Upper lobe of left lung (tissue), 6 donors: ENCODE results near the gene NISCH. TPM values are rescaled to one million over a fixed set of nuclear protein-coding genes. Genes with fewer than 3 reads are reported as not detected.

ENCODE experiments used
- ATAC-seq, 2 donors: fragments of 200-7000 bp; cut with Tn5 transposase; one replicate each; pipeline ENCODE4 v1.9.1; 2022; ENCODE audit warnings: mild to moderate bottlenecking in 2 of 2, moderate library complexity in 2 of 2; ENCODE audit not compliant: low FRiP score in 2 of 2
- DNase-seq, 2 donors: peaks; one replicate each; pipeline ENCODE4 v3.0.0-alpha.2; 2019 to 2020
- H3K27ac ChIP-seq, 4 donors: fragments of 200-600 bp; sonication (generic); one replicate each; pipeline ENCODE4 v1.5.1; 2016 to 2019
- H3K27me3 ChIP-seq, 4 donors: fragments of 200-600 bp; sonication (generic); one replicate each; pipeline ENCODE4 v1.5.1; 2017 to 2019
- H3K36me3 ChIP-seq, 4 donors: fragments of 200-600 bp; sonication (generic); one replicate each; pipeline ENCODE4 v1.5.1; 2016 to 2019
- H3K4me1 ChIP-seq, 4 donors: fragments of 200-600 bp; sonication (generic); one replicate each; pipeline ENCODE4 v1.5.1; 2018 to 2019
- H3K4me3 ChIP-seq, 4 donors: fragments of 200-600 bp; sonication (generic); one replicate each; pipeline ENCODE4 v1.5.1; 2017 to 2019; ENCODE audit warnings: mild to moderate bottlenecking in 2 of 4, moderate library complexity in 1 of 4
- H3K9me3 ChIP-seq, 4 donors: fragments of 200-600 bp; sonication (generic); one replicate each; pipeline ENCODE4 v1.5.1; 2018 to 2019
- EP300 ChIP-seq, 4 donors: sonication (generic); formaldehyde crosslinking; IDR thresholded peaks; one replicate each; pipeline ENCODE4 v1.5.1; 2017; ENCODE audit warnings: antibody characterized with exemption in 4 of 4, control low read depth in 2 of 4
- POLR2A ChIP-seq, 4 donors: fragments of 450-650 bp; IDR thresholded peaks; one replicate each; pipeline ENCODE4 v1.5.1; 2016 to 2017; ENCODE audit warnings: antibody characterized with exemption in 4 of 4, mild to moderate bottlenecking in 2 of 4
- POLR2AphosphoS5 ChIP-seq, 2 donors: sonication (generic); formaldehyde crosslinking; IDR thresholded peaks; one replicate each; pipeline ENCODE4 v1.5.1; 2017; ENCODE audit warnings: antibody characterized with exemption in 2 of 2
- WGBS, 2 donors: methylation state at CpG; one replicate each; pipeline ENCODE4 v1.1.5; 2017 to 2018; 5-methylcytosine and 5-hydroxymethylcytosine counted together
- total RNA-seq, 6 donors: library from RNA; depleted of rRNA in 4 of 6; stranded (reverse); fragments of >200 nt in 4 of 6; gene quantifications; one replicate each; pipeline versions ENCODE4 v1.1.0 to v1.2.1, GENCODE V29; 2016 to 2021
- TF ChIP-seq, protein P1 (sequence below), 6 experiments: fragments of 450-650 bp in 4 of 6; fragments of 200-600 bp in 2 of 6; sonication (generic) in 2 of 6; IDR thresholded peaks; one replicate each; pipeline ENCODE4 v1.5.1; 2016 to 2019; ENCODE audit warnings: antibody characterized with exemption in 6 of 6
- donor health status: DM: no; HTN: no; CAD: no; lungs with moderate emphysema.
- donor health status: DM: no; HTN: yes; CAD: no; lungs with severe emphysema.

NISCH gene
- total RNA-seq, 6 donors from 2014 or later = 60.7 to 288 (median 83.0) TPM

DNA sequence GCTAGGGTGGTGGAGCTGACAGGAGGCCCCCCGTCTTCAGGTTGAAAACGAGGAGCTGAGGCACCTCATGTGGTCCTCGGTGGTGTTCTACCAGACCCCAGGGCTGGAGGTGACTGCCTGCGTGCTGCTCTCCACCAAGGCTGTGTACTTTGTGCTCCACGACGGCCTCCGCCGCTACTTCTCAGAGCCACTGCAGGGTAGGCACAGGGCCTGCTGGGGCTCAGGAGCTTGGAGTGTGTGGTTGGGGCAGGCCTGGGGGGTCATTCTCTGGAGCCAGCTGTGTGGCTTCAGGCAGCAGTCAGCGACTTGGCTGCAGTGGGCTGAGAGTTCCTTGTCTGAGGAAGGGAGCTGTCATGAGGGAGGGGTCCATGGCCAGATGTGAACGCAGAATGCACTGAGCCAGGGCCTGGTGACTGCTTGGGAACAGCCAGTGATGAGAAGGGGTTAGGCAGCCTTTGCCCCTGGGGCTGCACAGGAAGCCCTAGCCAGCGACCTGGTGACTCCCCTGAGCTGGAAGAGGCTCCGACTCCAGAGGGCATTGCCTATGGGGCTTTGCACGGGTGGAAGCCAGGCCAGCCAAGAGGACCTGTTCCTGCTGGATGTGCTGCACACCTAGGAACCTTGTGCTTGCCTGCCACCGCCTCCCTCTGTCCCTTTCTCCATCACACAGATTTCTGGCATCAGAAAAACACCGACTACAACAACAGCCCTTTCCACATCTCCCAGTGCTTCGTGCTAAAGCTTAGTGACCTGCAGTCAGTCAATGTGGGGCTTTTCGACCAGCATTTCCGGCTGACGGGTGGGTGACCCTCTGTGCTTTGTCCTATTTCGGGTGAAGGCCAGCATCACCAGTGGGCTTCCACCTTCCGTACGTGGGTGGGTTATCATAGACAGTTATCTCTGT, 34.9 kb downstream of the NISCH start:
- peak overlapping the region; percentile 72 to 83 (median 80) for H3K27ac ChIP-seq
- TF ChIP-seq POLR2AphosphoS5 (IDR thresholded peaks at IDR 0.05) = peak in 1 of 2 donors; percentile 40
- peak in 1 of 4 donors; percentile 1 for TF ChIP-seq EP300 (IDR thresholded peaks at IDR 0.05)
- TF ChIP-seq POLR2A (IDR thresholded peaks at IDR 0.05) = no peak
- TF ChIP-seq, protein P1, sequence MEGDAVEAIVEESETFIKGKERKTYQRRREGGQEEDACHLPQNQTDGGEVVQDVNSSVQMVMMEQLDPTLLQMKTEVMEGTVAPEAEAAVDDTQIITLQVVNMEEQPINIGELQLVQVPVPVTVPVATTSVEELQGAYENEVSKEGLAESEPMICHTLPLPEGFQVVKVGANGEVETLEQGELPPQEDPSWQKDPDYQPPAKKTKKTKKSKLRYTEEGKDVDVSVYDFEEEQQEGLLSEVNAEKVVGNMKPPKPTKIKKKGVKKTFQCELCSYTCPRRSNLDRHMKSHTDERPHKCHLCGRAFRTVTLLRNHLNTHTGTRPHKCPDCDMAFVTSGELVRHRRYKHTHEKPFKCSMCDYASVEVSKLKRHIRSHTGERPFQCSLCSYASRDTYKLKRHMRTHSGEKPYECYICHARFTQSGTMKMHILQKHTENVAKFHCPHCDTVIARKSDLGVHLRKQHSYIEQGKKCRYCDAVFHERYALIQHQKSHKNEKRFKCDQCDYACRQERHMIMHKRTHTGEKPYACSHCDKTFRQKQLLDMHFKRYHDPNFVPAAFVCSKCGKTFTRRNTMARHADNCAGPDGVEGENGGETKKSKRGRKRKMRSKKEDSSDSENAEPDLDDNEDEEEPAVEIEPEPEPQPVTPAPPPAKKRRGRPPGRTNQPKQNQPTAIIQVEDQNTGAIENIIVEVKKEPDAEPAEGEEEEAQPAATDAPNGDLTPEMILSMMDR (IDR thresholded peaks at IDR 0.05) = no peak
- ATAC-seq = no peak
- H3K4me3 ChIP-seq = no peak overlapping the region
- no peaks in the 10 kb centered on the region for H3K27me3 ChIP-seq
- 65% methylated on average over 6 to 22 of the region's 22 CpGs for WGBS, 2 donors
- peak in 1 of 2 donors; percentile 51 for DNase-seq
- H3K9me3 ChIP-seq = no peaks in the 10 kb centered on the region
- H3K36me3 ChIP-seq = peaks cover 40 to 80% (median 72%) of the 10 kb centered on the region in 4 donors
- H3K4me1 ChIP-seq = peaks cover 46 to 61% (median 54%) of the 10 kb centered on the region in 4 donors

DNA sequence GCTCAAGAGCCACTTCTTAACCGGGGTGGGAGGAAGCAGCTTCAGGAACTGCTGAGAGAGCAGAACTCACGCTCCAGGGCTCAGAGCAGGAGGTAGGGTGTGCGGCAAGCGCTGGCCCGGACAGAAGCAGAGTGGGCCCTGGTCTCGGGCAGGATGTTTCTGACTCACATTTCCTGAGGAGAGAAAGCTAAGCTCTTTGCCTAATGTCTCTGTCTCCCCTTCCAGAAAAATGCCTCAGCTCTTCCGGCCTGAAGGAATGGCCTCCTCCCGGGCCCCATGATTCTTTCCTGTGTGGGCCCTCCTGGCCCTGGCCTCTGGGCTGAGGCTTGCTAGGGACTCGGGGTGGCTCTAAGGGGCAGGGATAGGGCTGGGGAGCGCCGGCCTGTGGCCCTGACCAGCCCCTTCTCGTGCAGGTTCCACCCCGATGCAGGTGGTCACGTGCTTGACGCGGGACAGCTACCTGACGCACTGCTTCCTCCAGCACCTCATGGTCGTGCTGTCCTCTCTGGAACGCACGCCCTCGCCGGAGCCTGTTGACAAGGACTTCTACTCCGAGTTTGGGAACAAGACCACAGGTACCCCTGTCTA, 35.6 kb downstream of the NISCH start:
- DNase-seq (peak; percentile 57 to 66), ATAC-seq (peak; percentile 20 to 53)
- peak overlapping the region; percentile 72 to 83 (median 80) for H3K27ac ChIP-seq
- no peak overlapping the region for H3K4me3 ChIP-seq
- H3K4me1 ChIP-seq = peaks cover 53 to 68% (median 61%) of the 10 kb centered on the region in 4 donors
- no peaks in the 10 kb centered on the region for H3K9me3 ChIP-seq
- H3K27me3 ChIP-seq = no peaks in the 10 kb centered on the region
- peak in 1 of 4 donors; percentile 19 for TF ChIP-seq POLR2A (IDR thresholded peaks at IDR 0.05)
- TF ChIP-seq, protein P1 (IDR thresholded peaks at IDR 0.05) = no peak
- TF ChIP-seq POLR2AphosphoS5 (IDR thresholded peaks at IDR 0.05) = peak in 1 of 2 donors; percentile 4
- WGBS, 2 donors = 58 to 70% methylated on average over 17 to 23 of the region's 23 CpGs
- H3K36me3 ChIP-seq = peaks cover 40 to 73% (median 67%) of the 10 kb centered on the region in 4 donors

DNA sequence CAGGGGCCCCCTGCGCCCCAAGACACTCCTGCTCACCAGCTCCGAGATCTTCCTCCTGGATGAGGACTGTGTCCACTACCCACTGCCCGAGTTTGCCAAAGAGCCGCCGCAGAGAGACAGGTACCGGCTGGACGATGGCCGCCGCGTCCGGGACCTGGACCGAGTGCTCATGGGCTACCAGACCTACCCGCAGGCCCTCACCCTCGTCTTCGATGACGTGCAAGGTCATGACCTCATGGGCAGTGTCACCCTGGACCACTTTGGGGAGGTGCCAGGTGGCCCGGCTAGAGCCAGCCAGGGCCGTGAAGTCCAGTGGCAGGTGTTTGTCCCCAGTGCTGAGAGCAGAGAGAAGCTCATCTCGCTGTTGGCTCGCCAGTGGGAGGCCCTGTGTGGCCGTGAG, 36.7 kb downstream of the NISCH start:
- H3K9me3 ChIP-seq = no peaks in the 10 kb centered on the region
- TF ChIP-seq, protein P1 (IDR thresholded peaks at IDR 0.05) = no peak
- no peak for TF ChIP-seq EP300 (IDR thresholded peaks at IDR 0.05)
- no peak for TF ChIP-seq POLR2A (IDR thresholded peaks at IDR 0.05)
- TF ChIP-seq POLR2AphosphoS5 (IDR thresholded peaks at IDR 0.05) = no peak
- peak overlapping the region in 2 of 4 donors; percentile 77 to 83 for H3K27ac ChIP-seq
- no peak for ATAC-seq
- 95 to 96% methylated on average over 14 to 21 of the region's 21 CpGs for WGBS, 2 donors
- H3K36me3 ChIP-seq = peaks cover 33 to 62% (median 56%) of the 10 kb centered on the region in 4 donors
- DNase-seq = peak in 1 of 2 donors; percentile 76
- H3K27me3 ChIP-seq = no peaks in the 10 kb centered on the region
- no peak overlapping the region for H3K4me3 ChIP-seq
- peaks cover 57 to 73% (median 68%) of the 10 kb centered on the region in 4 donors for H3K4me1 ChIP-seq

DNA sequence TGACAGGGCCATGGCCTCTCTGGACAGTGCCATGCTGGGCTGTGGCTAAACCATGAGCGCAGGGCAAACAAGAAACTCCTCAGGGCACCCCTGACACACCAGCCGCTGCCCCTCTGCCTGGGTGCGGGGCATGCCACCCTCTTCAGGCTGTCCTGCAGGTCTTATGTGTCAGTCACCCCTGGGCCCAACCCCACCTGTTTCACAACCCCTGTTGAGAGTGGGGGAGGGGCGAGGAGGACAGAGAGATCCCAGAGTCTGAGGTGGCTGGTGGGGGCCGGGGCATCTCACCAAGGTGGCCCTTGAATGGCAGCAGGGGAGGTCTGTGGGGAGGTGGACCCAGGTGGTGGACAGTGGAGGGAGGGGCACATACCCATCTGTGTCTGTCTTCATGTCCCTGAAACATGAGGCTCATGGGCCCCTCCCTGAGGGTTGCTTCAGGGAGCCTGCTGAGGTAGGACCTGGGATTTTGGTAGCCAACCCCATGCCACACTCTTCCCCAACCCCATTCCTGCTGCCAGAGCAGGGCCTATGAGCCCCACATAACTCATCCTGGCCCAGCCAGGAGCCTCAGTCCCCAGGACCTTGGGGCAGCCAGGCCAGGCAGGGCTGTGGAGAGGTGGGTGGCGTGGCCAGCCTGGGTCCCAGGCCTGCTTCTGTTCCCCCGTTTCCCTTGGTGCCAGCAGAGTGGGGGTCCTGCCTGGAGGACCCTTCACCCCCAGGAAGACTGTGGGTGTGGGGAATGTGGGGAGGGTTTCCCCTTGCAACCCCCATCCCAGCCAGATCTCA, 38.0 kb downstream of the NISCH start:
- peaks cover 57 to 83% (median 70%) of the 10 kb centered on the region in 4 donors for H3K4me1 ChIP-seq
- peak; percentile 37 to 70 for DNase-seq
- peak overlapping the region in 2 of 4 donors; percentile 52 to 83 for H3K27ac ChIP-seq

More for the DNA sequence above, 38.0 kb downstream of the NISCH start:
- H3K9me3 ChIP-seq = no peaks in the 10 kb centered on the region
- H3K36me3 ChIP-seq = peaks cover 24 to 49% (median 44%) of the 10 kb centered on the region in 4 donors
- H3K4me3 ChIP-seq = no peak overlapping the region
- TF ChIP-seq POLR2AphosphoS5 (IDR thresholded peaks at IDR 0.05) (no peak), EP300 (IDR thresholded peaks at IDR 0.05) (no peak), POLR2A (IDR thresholded peaks at IDR 0.05) (no peak)
- TF ChIP-seq, protein P1 (IDR thresholded peaks at IDR 0.05) = no peak
- H3K27me3 ChIP-seq = no peaks in the 10 kb centered on the region
- ATAC-seq = no peak
- WGBS, 2 donors = 83 to 100% methylated on average over 2 to 7 of the region's 7 CpGs
